HuH-7 (cell line): ENCODE measurements around the gene NOL6.
A peak's percentile ranks its signal among the peaks of the same experiment; 100 is the strongest.

ENCODE experiments used
- DNase-seq: peaks from one replicate; pipeline ENCODE4 v3.0.0; 2011; ENCODE audit warnings: low spot score

Gene NOL6

DNA sequence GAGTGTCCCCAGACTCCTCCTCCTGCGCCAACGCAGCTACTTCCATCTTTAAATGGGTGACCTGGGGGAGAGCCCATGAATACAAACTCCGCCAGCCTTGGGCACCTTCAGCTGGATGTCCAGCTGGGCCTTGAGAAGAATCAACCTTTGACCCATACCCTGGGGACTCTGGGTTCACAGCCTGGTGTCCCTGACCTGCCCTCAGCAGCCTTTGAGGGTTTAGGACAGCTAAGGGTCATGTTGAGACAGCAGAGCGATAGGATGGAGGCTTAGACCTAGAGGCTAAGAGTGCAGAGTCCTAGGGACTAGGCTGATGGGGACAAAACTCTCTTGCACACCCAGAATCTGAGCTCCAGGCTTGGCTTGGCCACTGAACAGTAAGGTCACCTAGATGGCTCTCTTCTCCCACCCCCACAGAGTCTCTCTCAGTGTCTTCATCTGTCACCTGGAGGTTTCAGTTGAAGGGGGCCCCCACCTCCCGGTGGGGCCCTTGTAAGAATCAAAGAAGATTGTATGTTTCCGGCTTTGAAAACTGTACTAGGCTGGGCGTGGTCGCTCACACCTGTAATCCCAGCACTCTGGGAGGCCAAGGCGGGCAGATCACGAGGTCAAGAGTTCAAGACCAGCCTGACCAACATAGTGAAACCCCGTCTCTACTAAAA lies 19.6 kb downstream of the NOL6 start:
- DNase-seq = no peak

DNA sequence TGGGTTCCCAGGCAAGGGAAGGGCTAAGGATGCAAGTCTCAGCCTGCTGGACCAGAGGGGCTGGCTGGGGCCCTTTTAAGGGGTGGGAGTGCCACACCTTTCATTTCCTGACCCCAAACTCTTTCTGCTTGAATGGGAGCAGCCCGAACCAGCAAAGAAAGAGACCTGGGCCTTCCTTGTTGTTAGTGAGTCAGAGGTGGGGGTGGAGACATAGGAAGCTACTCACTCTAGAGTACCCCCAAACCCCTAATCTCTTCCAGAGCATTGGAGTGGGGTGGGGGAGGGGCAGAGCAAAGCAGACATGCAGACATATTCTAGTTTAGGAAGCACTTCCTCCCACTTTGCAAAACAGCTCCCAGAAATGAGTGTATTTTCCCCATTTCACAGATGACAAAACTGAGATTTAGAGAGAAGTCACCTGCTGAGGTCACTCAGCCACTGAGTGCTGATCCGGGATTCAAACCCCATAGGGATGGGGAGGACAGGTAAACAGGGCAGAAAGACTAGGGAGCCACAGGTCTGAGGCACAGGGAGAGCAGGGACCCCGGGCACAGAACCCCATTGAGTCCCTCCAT lies 20.4 kb downstream of the NOL6 start:
- no peak for DNase-seq

DNA sequence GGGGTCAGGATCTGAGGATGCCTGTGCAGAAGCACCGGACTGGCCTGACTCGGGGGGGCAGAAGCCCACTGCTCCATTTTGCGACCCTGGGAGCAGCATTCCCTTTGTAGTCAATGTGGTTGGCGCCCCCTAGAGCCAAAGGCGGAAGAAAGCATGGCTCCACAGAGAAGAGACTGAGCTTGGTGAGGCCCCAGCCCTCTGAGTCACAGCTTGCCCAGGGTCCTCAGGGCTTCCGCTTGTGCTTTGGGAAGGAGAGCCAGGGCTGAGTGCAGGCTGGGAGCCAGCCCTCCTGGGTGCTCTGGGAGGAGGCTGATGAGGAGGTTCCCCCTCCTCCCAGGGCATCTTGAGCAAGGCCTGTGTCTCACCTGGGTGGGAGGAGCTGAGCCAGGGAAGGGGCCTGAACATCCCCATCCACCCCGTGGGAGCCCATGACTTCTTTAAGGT lies 20.9 kb downstream of the NOL6 start:
- DNase-seq = peak; percentile 81

DNA sequence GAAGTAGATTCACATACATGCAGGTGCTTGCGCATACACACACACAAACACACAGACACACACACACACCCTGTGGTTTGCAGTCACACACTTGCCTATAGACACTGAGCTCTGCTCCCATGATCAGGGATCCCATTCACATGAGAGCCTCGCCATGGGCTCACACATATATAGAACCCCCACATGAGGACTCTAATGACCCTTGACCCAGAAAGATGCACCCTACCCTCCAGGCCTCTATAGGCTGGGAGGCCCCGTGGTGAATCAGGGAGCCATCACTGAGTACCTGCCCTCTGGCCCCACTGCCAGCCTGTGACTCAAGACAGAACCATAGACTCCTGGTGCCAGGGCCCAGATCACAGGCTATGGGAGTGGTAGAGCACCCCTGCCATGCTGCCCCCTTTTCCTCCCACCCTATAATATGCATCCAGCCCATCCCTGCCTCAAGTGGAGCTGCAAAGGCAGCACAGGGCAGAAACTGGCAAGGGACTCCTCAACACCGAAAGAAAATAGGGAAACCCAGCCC lies 23.0 kb downstream of the NOL6 start:
- no peak for DNase-seq

DNA sequence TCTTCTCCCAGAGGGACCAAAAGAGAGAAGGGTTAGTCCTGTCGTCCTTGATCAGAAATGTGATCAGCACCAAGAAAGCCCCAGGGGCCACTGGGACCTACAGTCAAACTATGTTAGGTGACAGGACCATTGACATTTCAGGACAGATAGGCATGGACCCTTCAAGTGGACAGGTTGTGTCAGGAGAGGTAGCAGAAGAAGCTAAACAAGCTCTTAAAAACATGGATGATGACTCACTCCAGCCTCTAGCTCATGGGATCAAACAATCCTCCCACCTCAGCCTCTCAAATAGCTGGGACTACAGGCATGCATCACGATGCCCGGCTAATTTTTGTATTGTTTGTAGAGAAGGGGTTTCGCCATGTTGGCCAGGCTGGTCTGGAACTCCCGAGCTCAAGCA lies 24.0 kb downstream of the NOL6 start:
- DNase-seq = no peak

DNA sequence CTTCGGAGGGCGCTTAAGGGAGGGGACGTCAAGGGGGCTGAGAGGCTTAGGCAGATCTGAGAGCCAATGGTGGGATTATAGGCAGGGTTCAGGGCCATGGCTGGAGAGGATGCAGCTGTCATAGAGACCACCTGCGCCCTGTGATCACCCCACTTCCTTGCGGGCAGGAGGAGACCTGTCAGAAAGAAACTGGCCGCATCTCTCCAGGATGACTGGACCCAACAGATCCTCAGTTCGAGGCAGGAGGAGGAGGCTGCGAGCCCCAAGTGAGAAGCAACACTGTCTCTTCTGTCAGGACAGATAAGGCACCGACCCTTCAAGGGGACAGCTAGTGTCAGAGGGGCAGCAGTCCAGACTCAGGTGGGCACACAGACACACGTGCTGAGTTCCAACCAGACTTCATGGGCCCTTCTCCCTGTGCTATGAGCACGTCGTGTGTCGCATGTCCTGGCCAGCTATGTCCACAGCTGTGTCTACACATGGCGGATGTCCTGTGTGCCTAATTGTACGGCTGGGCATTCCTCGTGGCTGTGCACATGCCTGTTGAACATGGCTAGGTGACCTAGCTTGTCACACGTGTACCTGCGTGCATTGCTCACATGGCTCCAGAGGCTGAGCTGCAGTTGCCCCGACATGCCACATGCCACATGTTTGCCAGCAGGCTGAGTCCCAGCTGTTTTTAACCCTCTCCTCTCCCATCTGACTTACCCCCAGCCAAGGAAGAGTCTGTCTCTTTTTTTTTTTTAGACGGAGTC lies 25.7 kb downstream of the NOL6 start:
- DNase-seq = no peak

DNA sequence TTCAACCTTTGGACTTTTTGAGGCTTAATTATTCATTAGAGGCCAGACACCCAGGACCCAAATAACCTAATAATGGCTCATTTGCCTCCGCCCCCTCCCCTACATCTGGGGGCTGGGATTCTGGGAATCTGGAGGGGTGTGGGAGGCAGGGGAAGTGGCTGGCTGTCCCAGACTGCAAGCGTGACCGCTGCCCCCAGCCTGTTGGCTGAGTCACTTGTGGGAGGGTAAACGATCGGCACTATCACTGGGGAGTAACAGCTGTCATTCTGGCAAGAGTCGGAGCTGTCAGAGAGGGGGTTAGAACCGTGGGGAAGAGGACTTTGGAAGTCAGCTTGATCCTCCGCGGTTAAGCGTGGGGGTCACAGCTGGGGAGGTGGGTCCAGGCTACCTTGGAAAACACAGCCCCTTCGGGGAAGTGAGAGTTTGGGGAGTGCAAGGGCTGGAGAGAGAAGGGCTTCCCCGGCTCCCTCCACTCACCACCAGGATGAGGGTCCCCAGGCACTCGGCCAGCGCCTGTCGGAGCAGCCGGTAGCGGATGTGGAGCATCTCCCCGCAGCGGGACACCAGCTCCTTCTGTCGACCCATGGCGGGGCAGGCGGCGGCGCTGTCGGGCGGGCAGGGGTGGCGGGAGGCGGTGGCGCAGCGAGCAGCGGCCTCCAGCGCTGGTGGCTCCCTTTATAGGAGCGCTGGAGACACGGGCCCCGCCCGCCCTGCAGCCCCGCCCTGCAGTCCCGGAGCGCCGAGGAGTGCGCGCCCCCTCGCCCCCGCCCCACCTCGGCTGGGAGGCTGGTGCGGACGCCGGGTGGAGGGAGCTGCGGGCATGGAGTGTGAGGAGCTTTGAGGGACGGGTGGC lies 26.6 kb downstream of the NOL6 start, which contains the start of gene AQP3:
AQP3 (minus strand) TSS at position 648 of the 853 bp plus-strand sequence; CDS start at position 585, 63 bp downstream.
- peak; percentile 75 for DNase-seq

DNA sequence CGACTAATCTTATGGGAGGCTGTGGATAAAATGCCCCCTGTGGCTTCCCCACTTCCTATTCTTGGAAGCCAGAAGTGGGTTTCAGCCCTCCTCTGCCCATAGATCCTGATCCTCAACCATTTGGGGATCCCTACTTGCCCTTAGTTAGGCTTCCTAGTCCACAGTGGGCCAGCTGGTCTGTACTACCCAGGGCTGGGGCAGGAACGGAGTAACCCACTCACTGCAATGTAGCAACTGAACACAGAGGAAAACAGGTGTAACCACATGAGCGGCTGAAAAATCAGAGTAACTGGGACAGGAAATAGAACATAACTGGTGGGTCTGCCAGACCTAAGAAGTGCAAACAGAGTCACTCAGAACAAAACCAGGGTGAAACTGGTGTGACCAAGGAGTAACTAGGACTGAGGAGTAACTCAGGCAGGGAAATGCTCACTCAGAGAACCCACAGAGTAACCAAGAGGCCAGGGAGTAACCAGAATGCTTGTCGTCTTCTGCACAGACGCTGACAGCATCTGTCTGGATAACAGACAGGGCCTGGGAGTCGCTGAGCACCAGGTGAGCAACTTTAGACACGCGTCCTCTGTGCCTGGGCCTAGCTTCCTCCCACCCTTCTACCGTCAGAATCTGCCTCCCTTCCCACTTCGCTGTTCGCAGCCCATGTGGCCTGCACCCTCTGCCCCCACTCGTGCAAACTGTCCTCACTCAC lies 27.3 kb downstream of the NOL6 start:
- DNase-seq = no peak

DNA sequence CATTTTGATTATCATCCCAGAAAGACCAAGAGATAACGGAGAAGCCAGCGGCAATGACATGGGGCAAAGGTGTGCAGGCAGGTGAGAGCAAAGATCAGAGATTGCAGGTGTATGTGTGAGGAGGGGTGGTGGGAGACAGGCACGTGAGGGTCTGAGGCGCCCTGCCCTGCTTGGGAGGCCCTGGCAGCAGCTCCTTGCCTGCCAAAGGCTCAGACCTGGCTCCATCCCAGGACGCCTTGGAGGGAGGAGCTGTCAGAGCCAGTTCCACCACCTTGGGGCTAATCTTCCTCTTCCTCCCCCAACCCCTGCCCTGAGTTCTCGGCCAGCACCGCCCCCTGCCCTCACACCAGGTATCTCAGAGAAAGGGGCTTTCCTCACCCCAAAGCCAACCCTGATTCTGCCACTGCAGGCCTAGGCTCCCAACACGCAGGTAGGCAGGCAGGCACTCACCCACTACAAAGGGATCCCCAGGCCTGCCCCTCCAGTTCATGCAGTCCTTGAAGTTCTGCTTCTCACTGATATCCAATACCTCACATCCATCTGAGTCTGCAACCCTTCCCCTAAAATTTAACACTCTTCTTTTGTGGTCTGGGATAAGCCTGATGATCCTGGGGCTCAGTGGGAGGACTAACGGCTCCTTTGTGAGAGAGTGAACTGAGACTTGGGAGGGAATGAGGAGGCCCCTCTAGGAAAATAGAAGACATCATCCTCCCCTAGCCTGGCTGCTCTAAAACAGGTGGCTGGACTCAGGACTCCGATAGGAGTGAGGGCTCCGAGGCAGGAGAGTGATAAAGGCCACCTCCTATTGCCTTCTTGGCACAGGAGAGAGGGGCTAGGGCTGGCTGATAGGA lies 28.1 kb downstream of the NOL6 start:
- no peak for DNase-seq

DNA sequence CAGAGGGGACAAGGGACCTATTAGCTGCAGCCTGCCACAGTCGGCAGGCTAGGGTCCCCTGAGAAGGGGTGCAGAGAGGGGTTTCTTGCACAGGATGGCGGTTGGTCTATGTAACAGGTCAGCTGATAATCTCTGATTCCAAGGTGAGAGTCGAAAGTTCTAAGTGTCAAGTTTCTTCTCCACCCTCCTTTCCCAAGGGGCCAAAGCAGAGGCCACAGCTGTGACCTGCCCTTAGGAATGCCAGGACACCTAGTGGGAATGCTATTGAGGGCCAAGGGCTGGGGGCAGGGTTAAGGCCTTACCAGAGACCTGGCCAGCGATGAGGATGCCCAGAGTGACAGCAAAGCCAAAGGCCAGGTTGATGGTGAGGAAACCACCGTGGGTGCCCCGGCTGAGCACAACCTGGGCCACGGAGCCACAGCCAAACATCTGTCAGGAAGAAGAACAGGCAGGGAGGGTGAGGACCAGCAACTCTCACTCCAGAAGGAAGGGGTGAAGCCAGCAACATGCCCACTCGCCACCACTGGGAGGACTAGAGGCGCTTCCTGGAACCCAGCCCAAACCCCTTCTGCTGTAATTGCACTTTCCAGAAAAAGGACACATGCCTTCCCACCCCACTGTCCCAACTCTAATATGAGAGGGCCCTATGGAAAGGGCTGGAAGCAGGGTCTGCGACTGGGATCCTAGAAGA lies 30.1 kb downstream of the NOL6 start:
- no peak for DNase-seq

DNA sequence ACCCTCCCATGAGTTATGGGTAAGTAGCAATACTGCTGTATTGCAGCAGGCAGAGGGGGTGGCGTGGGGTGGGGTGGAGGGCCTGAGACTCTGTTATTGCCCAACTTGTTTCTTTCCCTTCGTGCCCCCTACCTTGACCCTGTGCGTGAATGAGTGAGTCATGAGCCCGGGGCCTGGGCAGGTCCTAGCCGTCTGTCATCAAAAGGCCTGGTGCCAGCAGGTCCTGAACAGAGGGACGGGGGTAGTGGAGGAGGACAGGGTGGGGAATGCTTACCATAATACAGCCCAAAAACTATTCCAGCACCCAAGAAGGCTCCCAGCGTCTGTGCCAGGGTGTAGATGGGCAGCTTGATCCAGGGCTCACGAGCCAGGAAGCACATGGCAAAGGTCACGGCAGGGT lies 30.7 kb downstream of the NOL6 start:
- no peak for DNase-seq

DNA sequence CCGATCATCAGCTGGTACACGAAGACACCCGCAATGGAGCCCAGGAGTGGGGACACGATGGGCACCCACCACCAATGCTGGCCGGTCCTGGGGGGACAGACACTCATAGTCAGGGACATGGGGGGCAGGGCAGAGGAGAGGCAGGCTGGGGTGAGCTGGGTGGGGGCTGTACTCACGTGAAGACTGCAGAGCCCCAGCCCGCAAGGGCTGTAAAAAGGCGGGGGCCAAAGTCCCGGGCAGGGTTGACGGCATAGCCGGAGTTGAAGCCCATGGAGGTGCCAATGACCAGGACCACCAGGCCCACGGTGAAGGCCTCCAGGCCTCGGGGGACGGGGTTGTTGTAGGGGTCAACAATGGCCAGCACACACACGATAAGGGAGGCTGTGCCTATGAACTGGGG lies 31.6 kb downstream of the NOL6 start:
- no peak for DNase-seq

DNA sequence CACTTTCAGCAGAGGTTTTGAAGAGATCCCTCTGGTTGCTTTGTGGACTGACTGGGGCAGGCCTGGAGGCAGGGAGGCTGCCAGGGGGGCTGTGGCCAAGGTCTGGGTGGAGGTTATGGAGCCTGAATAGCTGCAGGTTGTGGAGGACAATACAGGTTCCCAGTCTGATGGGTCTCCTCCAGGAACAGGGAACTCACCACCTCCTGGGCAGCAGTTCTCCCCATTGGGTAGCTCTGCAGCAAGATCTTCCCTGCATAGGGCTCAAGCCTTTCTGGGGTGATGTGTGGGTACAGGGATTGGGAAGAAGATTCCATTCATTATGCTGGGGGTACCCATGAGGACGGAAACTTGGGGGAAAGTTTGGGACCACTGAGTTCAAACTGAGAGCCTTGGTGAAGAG lies 33.1 kb downstream of the NOL6 start:
- no peak for DNase-seq

DNA sequence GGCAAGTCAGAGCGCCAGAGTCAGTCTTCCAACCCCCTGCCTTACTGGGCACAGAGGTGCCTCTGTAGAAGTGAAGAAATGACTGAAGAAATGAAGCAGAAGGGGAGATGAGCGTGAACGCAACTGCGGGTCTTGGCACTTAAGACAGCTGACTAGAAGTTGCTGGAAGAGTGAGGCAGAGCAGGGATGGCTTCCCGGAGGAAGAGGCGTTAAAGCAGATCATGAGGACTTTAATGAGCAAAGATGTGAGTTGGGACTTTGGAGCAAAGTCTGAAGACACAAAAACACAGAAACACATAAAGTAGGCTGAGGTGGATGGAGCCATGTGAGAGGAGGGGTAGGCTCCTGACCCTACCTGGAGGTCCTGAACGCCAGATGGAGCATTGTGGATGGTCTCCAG lies 33.5 kb downstream of the NOL6 start:
- no peak for DNase-seq

DNA sequence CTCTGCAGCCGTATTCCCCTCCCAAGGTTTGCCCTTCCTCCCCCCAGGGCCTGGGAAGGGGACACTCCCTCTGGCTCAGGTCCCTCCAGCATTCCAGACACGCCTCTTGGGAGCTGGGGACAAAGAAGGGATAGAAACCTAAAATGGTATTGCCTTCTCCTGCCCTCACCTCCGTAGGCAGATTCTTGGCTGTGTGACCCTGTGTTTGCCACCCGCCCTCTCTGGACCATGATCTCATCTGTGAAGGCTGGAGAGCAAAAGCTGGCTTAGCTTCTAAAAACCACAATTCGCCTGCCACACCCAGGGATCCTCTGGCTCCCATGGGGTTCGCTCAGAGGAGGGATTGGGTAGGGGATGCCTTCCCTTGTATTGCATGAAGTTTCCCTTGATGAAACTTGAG lies 34.0 kb downstream of the NOL6 start:
- no peak for DNase-seq

DNA sequence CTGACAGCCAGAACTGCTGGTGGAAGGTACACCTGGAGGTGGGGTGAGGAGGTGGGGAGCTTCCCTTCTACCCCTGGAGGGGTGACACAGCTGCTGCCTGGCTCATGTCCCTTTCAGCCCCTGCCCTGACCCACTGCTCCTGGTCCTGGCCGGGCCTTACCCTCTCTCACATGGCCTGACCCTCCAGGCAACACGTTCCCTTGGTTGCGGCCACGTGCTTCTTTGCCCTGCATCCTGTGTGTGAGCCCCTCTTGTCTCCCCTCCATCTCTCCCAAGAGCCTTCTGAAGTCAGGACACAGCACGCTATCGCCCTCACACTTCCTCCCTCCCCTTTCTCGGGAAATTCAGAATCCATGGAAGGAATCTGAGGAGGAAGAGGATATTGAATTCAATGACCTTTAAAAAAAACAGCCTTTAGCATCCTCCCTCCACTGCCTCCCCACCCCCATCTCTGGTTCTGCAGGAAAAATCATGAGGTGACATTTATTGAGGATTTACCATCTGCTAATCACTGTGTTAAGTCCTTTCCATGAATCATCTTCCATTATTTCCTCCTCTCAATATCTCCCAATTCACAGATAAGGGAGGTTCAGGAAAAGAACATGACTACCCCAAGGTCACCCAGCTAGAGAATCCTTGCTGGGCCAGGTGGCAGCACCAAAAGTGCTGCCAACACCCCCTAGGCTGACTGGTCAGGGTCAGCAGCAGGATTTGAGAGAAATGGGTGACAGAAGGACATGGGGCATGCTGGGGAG lies 34.6 kb downstream of the NOL6 start:
- DNase-seq = no peak

DNA sequence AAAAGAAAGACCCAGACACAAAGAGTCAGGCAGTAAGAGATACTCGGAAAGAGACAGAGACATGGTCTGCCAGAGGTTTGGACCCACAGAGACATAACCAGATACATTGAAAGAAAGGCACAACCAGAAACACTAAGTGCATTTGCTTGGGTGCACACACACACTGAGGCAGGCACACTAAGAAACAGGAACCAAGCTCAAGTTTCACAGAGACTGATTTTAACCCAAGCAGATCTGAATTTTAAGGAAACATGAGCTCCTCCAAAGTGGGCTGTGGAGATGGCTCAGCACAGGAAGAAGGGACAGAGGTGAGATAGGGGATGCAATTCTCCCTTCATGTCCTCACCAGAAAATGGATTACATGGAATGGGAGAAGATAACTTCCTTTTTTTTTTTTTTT lies 35.8 kb downstream of the NOL6 start:
- DNase-seq = no peak

DNA sequence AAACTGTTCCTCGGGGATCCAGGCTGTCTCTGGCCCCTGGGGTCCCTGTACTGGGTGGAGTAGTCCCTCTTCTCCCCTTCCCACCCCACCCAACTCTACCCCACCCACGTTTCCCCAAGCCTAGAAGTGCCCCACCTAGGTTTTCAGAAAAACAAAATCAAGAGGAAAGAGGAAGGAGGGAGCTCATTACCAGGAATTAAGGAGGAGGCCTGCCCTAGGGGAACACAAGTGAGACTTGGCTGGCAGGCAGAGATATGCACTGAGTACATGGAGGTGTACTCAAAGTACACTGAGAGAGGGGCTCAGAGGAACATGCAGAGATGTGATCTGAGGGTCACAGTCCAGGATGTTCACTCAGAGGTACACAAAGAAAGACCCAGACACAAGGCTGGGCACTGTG lies 36.5 kb downstream of the NOL6 start:
- no peak for DNase-seq

DNA sequence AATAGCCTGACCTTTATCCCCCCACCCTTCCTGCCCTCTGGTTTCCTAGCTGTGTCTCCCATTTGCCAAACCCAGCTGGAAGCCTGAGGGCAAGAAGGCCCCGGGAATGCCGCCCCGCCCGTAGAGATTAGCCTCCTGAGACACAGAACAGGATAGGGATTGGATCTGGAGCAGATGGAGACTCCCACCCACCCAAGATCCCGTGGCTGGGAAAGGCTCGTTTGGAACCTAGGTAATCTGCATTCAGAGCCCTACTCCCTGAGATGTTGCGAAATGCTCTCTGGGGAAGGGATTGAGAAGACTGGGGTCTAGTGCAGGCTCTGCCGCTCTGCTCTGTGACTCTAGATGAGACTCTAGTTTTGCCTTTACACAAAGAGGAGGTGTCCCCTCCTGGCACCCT lies 37.3 kb downstream of the NOL6 start:
- DNase-seq = no peak
